Measurements from ENCODE around the gene DAB2IP.

DNA sequence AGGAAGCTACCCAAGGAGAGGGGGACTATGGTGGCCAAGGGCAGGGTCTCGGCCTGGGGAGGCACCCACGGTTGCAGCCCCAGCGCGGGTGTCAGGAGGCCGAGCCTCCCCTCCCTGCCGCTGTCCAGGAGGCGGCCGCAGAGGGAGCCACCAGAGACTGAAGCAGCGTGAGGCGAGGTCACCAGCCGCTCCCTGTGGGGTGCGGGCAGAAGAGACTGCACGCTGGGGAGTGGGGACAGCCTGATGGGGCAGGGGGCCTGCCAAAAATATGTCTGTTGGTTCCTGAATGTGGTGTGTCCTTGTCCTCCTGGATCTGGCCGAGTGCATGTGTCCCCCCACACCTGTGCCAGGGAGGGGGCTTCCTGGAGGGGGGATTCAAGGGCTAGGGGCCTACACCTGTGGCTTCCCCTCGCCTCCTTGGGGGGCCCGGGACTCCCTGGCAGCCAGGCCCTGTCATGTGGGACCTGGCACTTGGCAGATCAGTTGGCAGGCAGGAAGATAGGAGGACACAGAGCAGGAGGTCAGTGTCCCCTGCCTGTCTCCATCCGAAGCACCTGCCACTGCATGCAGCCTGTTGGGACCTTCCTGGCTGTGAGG is 131.2 kb downstream of the DAB2IP start:
- TF ChIP-seq, protein P1, sequence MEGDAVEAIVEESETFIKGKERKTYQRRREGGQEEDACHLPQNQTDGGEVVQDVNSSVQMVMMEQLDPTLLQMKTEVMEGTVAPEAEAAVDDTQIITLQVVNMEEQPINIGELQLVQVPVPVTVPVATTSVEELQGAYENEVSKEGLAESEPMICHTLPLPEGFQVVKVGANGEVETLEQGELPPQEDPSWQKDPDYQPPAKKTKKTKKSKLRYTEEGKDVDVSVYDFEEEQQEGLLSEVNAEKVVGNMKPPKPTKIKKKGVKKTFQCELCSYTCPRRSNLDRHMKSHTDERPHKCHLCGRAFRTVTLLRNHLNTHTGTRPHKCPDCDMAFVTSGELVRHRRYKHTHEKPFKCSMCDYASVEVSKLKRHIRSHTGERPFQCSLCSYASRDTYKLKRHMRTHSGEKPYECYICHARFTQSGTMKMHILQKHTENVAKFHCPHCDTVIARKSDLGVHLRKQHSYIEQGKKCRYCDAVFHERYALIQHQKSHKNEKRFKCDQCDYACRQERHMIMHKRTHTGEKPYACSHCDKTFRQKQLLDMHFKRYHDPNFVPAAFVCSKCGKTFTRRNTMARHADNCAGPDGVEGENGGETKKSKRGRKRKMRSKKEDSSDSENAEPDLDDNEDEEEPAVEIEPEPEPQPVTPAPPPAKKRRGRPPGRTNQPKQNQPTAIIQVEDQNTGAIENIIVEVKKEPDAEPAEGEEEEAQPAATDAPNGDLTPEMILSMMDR (IDR thresholded peaks at IDR 0.05): no peak
- no peak for TF ChIP-seq ZFX (IDR thresholded peaks at IDR 0.05; ENCODE audit: borderline replicate concordance)
